Activated T-cell treated with anti-CD3 and anti-CD28 coated beads, Interleukin-2, amount 50 U/mL, for 1 hour (primary cell): ENCODE measurements around the gene COMMD7.
A peak's percentile ranks its signal among the peaks of the same experiment; 100 is the strongest.

Experiments used
- DNase-seq: peaks from one replicate; pipeline ENCODE4 v3.0.0-alpha.2; 2020

The COMMD7 gene

GRCh38 chr20:32675223-32675975 is 67.9 kb downstream of the COMMD7 start:
- no peak for DNase-seq

GRCh38 chr20:32674362-32674789 is 68.9 kb downstream of the COMMD7 start:
- DNase-seq = peak; percentile 68

- peak; percentile 28 for DNase-seq
These were observed 70.0 kb downstream of the COMMD7 start for GRCh38 chr20:32672982-32673851.

GRCh38 chr20:32672394-32672981 is 70.8 kb downstream of the COMMD7 start:
- no peak for DNase-seq

- DNase-seq = no peak
These were observed 72.4 kb downstream of the COMMD7 start for GRCh38 chr20:32670773-32671455.

- DNase-seq = no peak
These were observed 76.2 kb downstream of the COMMD7 start for GRCh38 chr20:32667027-32667426.

- no peak for DNase-seq
These were observed 78.5 kb downstream of the COMMD7 start for GRCh38 chr20:32664678-32665159.

GRCh38 chr20:32664012-32664677 is 79.1 kb downstream of the COMMD7 start:
- no peak for DNase-seq

GRCh38 chr20:32663335-32664011 is 79.8 kb downstream of the COMMD7 start:
- no peak for DNase-seq

- no peak for DNase-seq
These were observed 81.3 kb downstream of the COMMD7 start for GRCh38 chr20:32661820-32662528.

- no peak for DNase-seq
These were observed 82.6 kb downstream of the COMMD7 start for GRCh38 chr20:32660661-32661060.

- no peak for DNase-seq
These were observed 86.4 kb downstream of the COMMD7 start for GRCh38 chr20:32656827-32657226.

- DNase-seq = no peak
These were observed 87.3 kb downstream of the COMMD7 start for GRCh38 chr20:32655903-32656512.

- peak; percentile 92 for DNase-seq
These were observed 90.3 kb downstream of the COMMD7 start for GRCh38 chr20:32652739-32653526.
